ENCODE measurements around the gene MAD1L1. TPM values are rescaled to one million over a fixed set of nuclear protein-coding genes. Genes with fewer than 3 reads are reported as not detected.

MAD1L1 gene
- total and polyA plus RNA-seq, 8 donors: 12.8 to 469 (median 27.3) TPM

- no peak overlapping the region for H3K4me3 ChIP-seq
- no peaks in the 10 kb centered on the region for H3K9me3 ChIP-seq
- no peaks in the 10 kb centered on the region for H3K4me1 ChIP-seq
- no peak overlapping the region for H3K27ac ChIP-seq
- WGBS, 5 donors: 82 to 94% (median 90%) methylated on average over 11 to 18 of the region's 18 CpGs
- H3K27me3 ChIP-seq: no peaks in the 10 kb centered on the region
- DNase-seq: no peak
- H3K36me3 ChIP-seq: peaks cover 0 to 15% (median 11%) of the 10 kb centered on the region in 4 donors
- intact Hi-C loops (cut with DNase I; ENCODE audit: low total_unique reads): no loop called here
- TF ChIP-seq CTCF (IDR thresholded peaks at IDR 0.05) (no peak), POLR2A (IDR thresholded peaks at IDR 0.05) (no peak), POLR2AphosphoS5 (IDR thresholded peaks at IDR 0.05) (no peak), EP300 (IDR thresholded peaks at IDR 0.05) (no peak)
Measured at GRCh38 chr7:2084331-2084730, 148.4 kb downstream of the MAD1L1 start.

GRCh38 chr7:2083362-2083761, 149.4 kb downstream of the MAD1L1 start:
- no peaks in the 10 kb centered on the region for H3K4me1 ChIP-seq
- TF ChIP-seq POLR2A (IDR thresholded peaks at IDR 0.05): no peak
- no peak for TF ChIP-seq CTCF (IDR thresholded peaks at IDR 0.05)
- TF ChIP-seq EP300 (IDR thresholded peaks at IDR 0.05): no peak
- no peak for TF ChIP-seq POLR2AphosphoS5 (IDR thresholded peaks at IDR 0.05)

GRCh38 chr7:2082139-2082998, 150.4 kb downstream of the MAD1L1 start:
- H3K4me3 ChIP-seq: no peak overlapping the region
- TF ChIP-seq CTCF (IDR thresholded peaks at IDR 0.05) (no peak), POLR2A (IDR thresholded peaks at IDR 0.05) (no peak), POLR2AphosphoS5 (IDR thresholded peaks at IDR 0.05) (no peak), EP300 (IDR thresholded peaks at IDR 0.05) (no peak)
- H3K9me3 ChIP-seq: no peaks in the 10 kb centered on the region
- intact Hi-C loops (cut with DNase I; ENCODE audit: low total_unique reads): no loop called here
- peak in 1 of 2 donors; percentile 76 for DNase-seq
- WGBS, 5 donors: 82 to 89% (median 86%) methylated on average over 31 of the region's 31 CpGs
- H3K27me3 ChIP-seq: no peaks in the 10 kb centered on the region
- H3K27ac ChIP-seq: no peak overlapping the region
- no peaks in the 10 kb centered on the region for H3K4me1 ChIP-seq
- H3K36me3 ChIP-seq: peaks cover 0 to 24% (median 13%) of the 10 kb centered on the region in 4 donors

More at GRCh38 chr7:2083362-2083761, 149.4 kb downstream of the MAD1L1 start:
- H3K9me3 ChIP-seq: no peaks in the 10 kb centered on the region
- no peak overlapping the region for H3K27ac ChIP-seq
- DNase-seq: no peak
- peaks cover 0 to 15% (median 11%) of the 10 kb centered on the region in 4 donors for H3K36me3 ChIP-seq
- intact Hi-C loops (cut with DNase I; ENCODE audit: low total_unique reads): no loop called here
- no peak overlapping the region for H3K4me3 ChIP-seq
- WGBS, 5 donors: 94 to 97% (median 97%) methylated on average over 17 of the region's 17 CpGs
- no peaks in the 10 kb centered on the region for H3K27me3 ChIP-seq

DNA sequence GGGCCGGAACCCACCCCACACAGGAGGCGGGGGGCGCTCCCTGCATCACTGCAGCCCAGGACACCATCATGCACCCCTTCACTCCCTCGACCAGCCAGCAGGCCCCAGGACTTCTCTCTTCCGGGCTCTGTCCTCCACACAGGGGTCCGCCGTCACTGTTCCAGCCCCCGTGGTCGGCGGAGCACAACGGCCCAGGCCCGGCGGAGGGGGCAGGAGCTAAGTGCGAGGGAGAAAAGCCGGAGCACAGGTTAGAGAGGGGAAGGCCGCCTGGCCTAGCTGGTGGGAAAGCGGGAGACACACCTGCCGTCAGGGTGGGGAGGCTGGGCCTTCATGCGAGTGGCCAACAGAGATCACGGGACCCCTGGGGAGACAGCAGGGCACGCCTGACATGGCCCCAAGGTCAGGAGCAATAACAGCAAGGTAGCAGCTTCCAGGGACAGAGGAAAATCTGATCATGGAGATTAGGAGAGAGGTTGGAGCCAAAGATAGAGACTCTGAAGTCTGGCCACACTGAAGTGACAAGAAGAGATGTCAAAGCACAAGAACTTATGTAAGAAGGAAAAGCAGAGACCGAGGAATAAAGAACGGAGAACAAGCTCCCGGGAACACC, 151.1 kb downstream of the MAD1L1 start:
- H3K36me3 ChIP-seq: peaks cover 0 to 29% (median 17%) of the 10 kb centered on the region in 4 donors
- no peak for DNase-seq
- H3K4me3 ChIP-seq: no peak overlapping the region
- intact Hi-C loops (cut with DNase I; ENCODE audit: low total_unique reads): no loop called here
- no peak for TF ChIP-seq POLR2A (IDR thresholded peaks at IDR 0.05)
- TF ChIP-seq POLR2AphosphoS5 (IDR thresholded peaks at IDR 0.05): no peak
- no peak for TF ChIP-seq EP300 (IDR thresholded peaks at IDR 0.05)
- no peak for TF ChIP-seq CTCF (IDR thresholded peaks at IDR 0.05)
- no peak overlapping the region for H3K27ac ChIP-seq
- 92 to 97% (median 95%) methylated on average over 24 of the region's 24 CpGs for WGBS, 5 donors
- H3K27me3 ChIP-seq: no peaks in the 10 kb centered on the region
- no peaks in the 10 kb centered on the region for H3K4me1 ChIP-seq
- no peaks in the 10 kb centered on the region for H3K9me3 ChIP-seq
